CD14-positive monocyte (primary cell): Measurements from ENCODE around the gene ACP1. TPM values are rescaled to one million over a fixed set of nuclear protein-coding genes. Genes with fewer than 3 reads are reported as not detected.
A peak's percentile ranks its signal among the peaks of the same experiment; 100 is the strongest.

Experiments used
- DNase-seq, 3 donors: peaks; one replicate each; pipeline ENCODE4 v3.0.0-alpha.2; 2011 to 2022
- H2AFZ ChIP-seq: 2 replicates; pipeline ENCODE4 v1.6.0; 2012; ENCODE audit warnings: mild to moderate bottlenecking, low read depth, low read length, inconsistent platforms; ENCODE audit not compliant: insufficient read depth, poor library complexity, severe bottlenecking
- H3K27ac ChIP-seq, 2 donors: 1 replicate in 1 of 2; 2 replicates in 1 of 2; pipeline ENCODE4 v1.5.1; 2012 to 2013; ENCODE audit warnings: low read length in 2 of 2, control low read depth in 1 of 2, inconsistent platforms in 1 of 2, low read depth in 1 of 2, mild to moderate bottlenecking in 1 of 2
- H3K27me3 ChIP-seq, 2 donors: one replicate each; pipeline versions ENCODE4 v1.6.0 to v1.6.1; 2011 to 2013; ENCODE audit warnings: low read length in 2 of 2; ENCODE audit not compliant: control insufficient read depth in 2 of 2, insufficient read depth in 2 of 2
- H3K36me3 ChIP-seq, 2 donors: replicated peaks in 1 of 2; 1 replicate in 1 of 2; 2 replicates in 1 of 2; pipeline versions ENCODE4 v1.5.1 to v1.6.1; 2012 to 2013; ENCODE audit warnings: low read length in 2 of 2, control low read depth in 1 of 2, inconsistent platforms in 1 of 2, mild to moderate bottlenecking in 1 of 2; ENCODE audit not compliant: insufficient read depth in 2 of 2, control insufficient read depth in 1 of 2
- H3K4me1 ChIP-seq, 2 donors: 1 replicate in 1 of 2; 2 replicates in 1 of 2; pipeline versions ENCODE4 v1.5.1 to v1.6.1; 2012 to 2013; ENCODE audit warnings: low read length in 2 of 2, control low read depth in 1 of 2, inconsistent platforms in 1 of 2, mild to moderate bottlenecking in 1 of 2, moderate library complexity in 1 of 2; ENCODE audit not compliant: insufficient read depth in 2 of 2, control insufficient read depth in 1 of 2
- H3K4me2 ChIP-seq: replicated peaks from 2 replicates; pipeline ENCODE3; 2012; ENCODE audit warnings: low read length, moderate library complexity, mild to moderate bottlenecking; ENCODE audit not compliant: poor library complexity, severe bottlenecking; ENCODE audit errors: extremely low read depth
- H3K4me3 ChIP-seq, 3 experiments: fragments of 200-600 bp in 1 of 3; sonication (generic) in 1 of 3; replicated peaks in 1 of 3; 1 replicate in 2 of 3; 2 replicates in 1 of 3; pipeline ENCODE4 v1.5.1; 2011 to 2013; ENCODE audit warnings: low read length in 3 of 3, mild to moderate bottlenecking in 3 of 3, control low read depth in 2 of 3, low read depth in 2 of 3, inconsistent platforms in 1 of 3, moderate library complexity in 1 of 3
- H3K79me2 ChIP-seq: 2 replicates; pipeline ENCODE4 v1.6.0; 2012; ENCODE audit warnings: mild to moderate bottlenecking, control low read depth, inconsistent platforms, low read length, moderate library complexity; ENCODE audit not compliant: insufficient read depth
- H3K9ac ChIP-seq: 2 replicates; pipeline ENCODE4 v1.6.0; 2017; ENCODE audit warnings: low read length, mild to moderate bottlenecking; ENCODE audit not compliant: insufficient read depth, poor library complexity, severe bottlenecking
- H3K9me3 ChIP-seq, 2 donors: replicated peaks in 1 of 2; 1 replicate in 1 of 2; 2 replicates in 1 of 2; pipeline versions ENCODE4 v1.5.1 to v1.6.1; 2012 to 2013; ENCODE audit warnings: low read length in 2 of 2, control low read depth in 1 of 2; ENCODE audit not compliant: control insufficient read depth in 1 of 2, insufficient read depth in 1 of 2
- H4K20me1 ChIP-seq: 2 replicates; pipeline ENCODE4 v1.6.0; 2012; ENCODE audit warnings: mild to moderate bottlenecking, low read length, control low read depth, moderate library complexity; ENCODE audit not compliant: insufficient read depth
- H3K27ac Mint-ChIP-seq, 7 donors: one replicate each; pipeline ENCODE4 v1.8.0; 2020; ENCODE audit warnings: mild to moderate bottlenecking in 7 of 7, mixed read lengths in 7 of 7, moderate library complexity in 6 of 7, inconsistent platforms in 2 of 7
- H3K27me3 Mint-ChIP-seq, 3 donors: one replicate each; pipeline ENCODE4 v1.8.0; 2021 to 2022; ENCODE audit warnings: low read depth in 3 of 3, mild to moderate bottlenecking in 3 of 3, mixed read lengths in 3 of 3, moderate library complexity in 3 of 3, inconsistent platforms in 1 of 3
- H3K36me3 Mint-ChIP-seq, 2 donors: one replicate each; pipeline ENCODE4 v1.8.0; 2020; ENCODE audit warnings: mixed read lengths in 2 of 2, inconsistent platforms in 1 of 2, mild to moderate bottlenecking in 1 of 2
- H3K4me1 Mint-ChIP-seq: one replicate; pipeline ENCODE4 v1.8.0; 2020; ENCODE audit warnings: mild to moderate bottlenecking, mixed read lengths
- H3K4me3 Mint-ChIP-seq, 2 donors: one replicate each; pipeline ENCODE4 v1.8.0; 2020; ENCODE audit warnings: mild to moderate bottlenecking in 2 of 2, mixed read lengths in 2 of 2, moderate library complexity in 1 of 2
- H3K9me3 Mint-ChIP-seq, 7 donors: one replicate each; pipeline ENCODE4 v1.8.0; 2020 to 2022; ENCODE audit warnings: mixed read lengths in 7 of 7, mild to moderate bottlenecking in 6 of 7, moderate library complexity in 6 of 7, inconsistent platforms in 2 of 7
- WGBS: methylation state at CpG from one replicate; pipeline ENCODE4 v1.1.5; 2013; ENCODE audit warnings: missing lambda C conversion rate; ENCODE audit not compliant: insufficient coverage; 5-methylcytosine and 5-hydroxymethylcytosine counted together
- intact Hi-C, 2 donors: fragments of 100-400 bp; cut with micrococcal nuclease; formaldehyde crosslinking; loops; one replicate each; pipeline versions ENCODE4 v1.15.0 to v1.15.1; 2023
- polyA plus RNA-seq, 3 donors: library from polyadenylated mRNA; depleted of rRNA in 1 of 3; unstranded in 2 of 3; stranded (reverse) in 1 of 3; fragments of 300-500 nt in 2 of 3; fragments of >200 nt in 1 of 3; fragmentation: Illumina TruSeq in 2 of 3; gene quantifications; 1 replicate in 2 of 3; 2 replicates in 1 of 3; pipeline ENCODE4 v1.2.3, GENCODE V29; 2012 to 2021
- TF ChIP-seq, protein P1 (sequence below): fragments of 200-600 bp; IDR thresholded peaks from one replicate; pipeline ENCODE4 v1.8.0; 2022; ENCODE audit warnings: antibody characterized with exemption, mild to moderate bottlenecking

ACP1 gene
- polyA plus RNA-seq, 3 donors, result 51.8 to 77.0 (median 73.2) TPM

DNA sequence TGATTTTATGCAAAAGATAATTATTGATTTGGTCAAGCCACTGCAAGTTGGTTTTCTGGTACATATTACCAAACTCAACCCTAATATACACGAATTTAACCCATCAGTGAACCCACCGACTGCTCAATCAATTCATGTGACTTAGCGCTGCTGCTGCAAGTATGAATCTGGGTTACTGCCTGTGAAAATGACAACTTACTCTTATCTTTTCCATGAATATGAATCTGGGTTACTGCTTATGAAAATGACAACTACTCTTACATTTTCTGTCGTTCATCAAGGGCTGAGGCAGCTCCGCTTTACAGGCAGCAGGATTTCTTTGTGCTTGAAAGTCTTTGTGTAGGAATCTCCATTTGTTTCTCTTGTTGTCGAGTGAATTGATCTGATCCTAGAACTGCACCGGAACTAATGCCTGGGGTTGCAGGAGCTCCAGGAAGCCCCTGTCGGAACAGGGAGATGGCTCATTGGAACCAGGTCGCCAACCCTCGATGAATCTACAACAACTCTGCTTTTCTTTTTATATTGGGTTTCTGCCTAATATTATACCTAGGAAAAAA is 45.3 kb downstream of the ACP1 start:
- H3K27me3 ChIP-seq, result no peaks in the 10 kb centered on the region
- intact Hi-C loops, result no loop called here
- H3K9me3 ChIP-seq, result no peaks in the 10 kb centered on the region
- no peak overlapping the region for H3K4me3 ChIP-seq
- H3K36me3 ChIP-seq, result no peaks in the 10 kb centered on the region
- no peak for DNase-seq
- H3K9ac ChIP-seq, result no peak overlapping the region
- H4K20me1 ChIP-seq, result no peaks in the 10 kb centered on the region
- no peak overlapping the region for H3K4me2 ChIP-seq
- no peak overlapping the region for H3K27ac ChIP-seq
- no peaks in the 10 kb centered on the region for H3K4me1 ChIP-seq
- H3K79me2 ChIP-seq, result no peaks in the 10 kb centered on the region
- H3K36me3 Mint-ChIP-seq, result no peaks in the 10 kb centered on the region
- H3K27me3 Mint-ChIP-seq, result peaks cover 0 to 5% (median 2%) of the 10 kb centered on the region in 3 donors
- no peaks in the 10 kb centered on the region for H3K4me1 Mint-ChIP-seq
- H3K4me3 Mint-ChIP-seq, result no peak overlapping the region
- 86% methylated on average over 6 of the region's 10 CpGs for WGBS
- peaks cover 0 to 3% (median 0%) of the 10 kb centered on the region in 7 donors for H3K9me3 Mint-ChIP-seq
- TF ChIP-seq, protein P1, sequence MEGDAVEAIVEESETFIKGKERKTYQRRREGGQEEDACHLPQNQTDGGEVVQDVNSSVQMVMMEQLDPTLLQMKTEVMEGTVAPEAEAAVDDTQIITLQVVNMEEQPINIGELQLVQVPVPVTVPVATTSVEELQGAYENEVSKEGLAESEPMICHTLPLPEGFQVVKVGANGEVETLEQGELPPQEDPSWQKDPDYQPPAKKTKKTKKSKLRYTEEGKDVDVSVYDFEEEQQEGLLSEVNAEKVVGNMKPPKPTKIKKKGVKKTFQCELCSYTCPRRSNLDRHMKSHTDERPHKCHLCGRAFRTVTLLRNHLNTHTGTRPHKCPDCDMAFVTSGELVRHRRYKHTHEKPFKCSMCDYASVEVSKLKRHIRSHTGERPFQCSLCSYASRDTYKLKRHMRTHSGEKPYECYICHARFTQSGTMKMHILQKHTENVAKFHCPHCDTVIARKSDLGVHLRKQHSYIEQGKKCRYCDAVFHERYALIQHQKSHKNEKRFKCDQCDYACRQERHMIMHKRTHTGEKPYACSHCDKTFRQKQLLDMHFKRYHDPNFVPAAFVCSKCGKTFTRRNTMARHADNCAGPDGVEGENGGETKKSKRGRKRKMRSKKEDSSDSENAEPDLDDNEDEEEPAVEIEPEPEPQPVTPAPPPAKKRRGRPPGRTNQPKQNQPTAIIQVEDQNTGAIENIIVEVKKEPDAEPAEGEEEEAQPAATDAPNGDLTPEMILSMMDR, result no peak
- H2AFZ ChIP-seq, result no peak overlapping the region
- peak overlapping the region in 1 of 7 donors; percentile 11 for H3K27ac Mint-ChIP-seq

DNA sequence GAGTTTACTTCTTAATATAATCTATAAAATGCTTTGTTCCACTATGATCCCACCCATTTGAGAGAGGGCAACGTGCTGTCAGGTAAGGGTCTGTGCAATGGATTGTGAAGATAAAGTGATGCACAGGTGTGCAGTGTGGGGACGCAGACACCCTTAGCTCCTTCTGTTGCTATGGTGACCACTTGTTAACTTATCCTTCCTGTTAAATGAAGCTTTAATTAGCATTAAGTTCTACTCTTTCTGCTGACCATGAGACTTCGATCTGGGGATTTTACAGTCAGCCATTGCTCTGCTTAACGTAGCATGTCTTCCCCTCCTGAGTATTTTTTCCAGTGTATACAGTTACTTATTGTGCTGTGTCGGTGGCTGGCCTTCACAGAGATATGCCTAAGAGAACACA is 46.2 kb downstream of the ACP1 start:
- TF ChIP-seq, protein P1, result no peak
- Mint-ChIP-seq H3K36me3 (no peaks in the 10 kb centered on the region), H3K4me1 (no peaks in the 10 kb centered on the region), H3K4me3 (no peak overlapping the region), H3K27ac (no peak overlapping the region), H3K27me3 (peaks cover 0 to 5% (median 2%) of the 10 kb centered on the region in 3 donors), H3K9me3 (peaks cover 0 to 3% (median 0%) of the 10 kb centered on the region in 7 donors)
- no peaks in the 10 kb centered on the region for H3K9me3 ChIP-seq
- WGBS, result no CpG with 5 or more reads among the region's 5 CpGs
- intact Hi-C loops, result no loop called here
- H3K79me2 ChIP-seq, result no peaks in the 10 kb centered on the region
- H3K36me3 ChIP-seq, result no peaks in the 10 kb centered on the region
- no peak overlapping the region for H2AFZ ChIP-seq
- no peaks in the 10 kb centered on the region for H4K20me1 ChIP-seq
- DNase-seq, result no peak
- no peaks in the 10 kb centered on the region for H3K4me1 ChIP-seq
- no peak overlapping the region for H3K9ac ChIP-seq
- H3K4me3 ChIP-seq, result no peak overlapping the region
- H3K27me3 ChIP-seq, result no peaks in the 10 kb centered on the region
- H3K4me2 ChIP-seq, result no peak overlapping the region
- no peak overlapping the region for H3K27ac ChIP-seq
